Raji (cell line): ENCODE measurements around the gene EVX1.

ENCODE experiments used
- POLR2A ChIP-seq: IDR thresholded peaks from 2 replicates; pipeline ENCODE4 v1.6.1; 2011; ENCODE audit warnings: low read depth, low read length, control low read depth; ENCODE audit not compliant: insufficient read depth

EVX1 gene

GRCh38 chr7:27239387-27240014 is 3.1 kb upstream of the EVX1 start:
- no peak for TF ChIP-seq POLR2A

GRCh38 chr7:27240015-27240731 is 2.4 kb upstream of the EVX1 start:
- no peak for TF ChIP-seq POLR2A

- TF ChIP-seq POLR2A = no peak
Measured at GRCh38 chr7:27241189-27242056, 1.2 kb upstream of the EVX1 start.

- TF ChIP-seq POLR2A = no peak
Measured at GRCh38 chr7:27242154-27242553, 448 bp upstream of the EVX1 start.

DNA sequence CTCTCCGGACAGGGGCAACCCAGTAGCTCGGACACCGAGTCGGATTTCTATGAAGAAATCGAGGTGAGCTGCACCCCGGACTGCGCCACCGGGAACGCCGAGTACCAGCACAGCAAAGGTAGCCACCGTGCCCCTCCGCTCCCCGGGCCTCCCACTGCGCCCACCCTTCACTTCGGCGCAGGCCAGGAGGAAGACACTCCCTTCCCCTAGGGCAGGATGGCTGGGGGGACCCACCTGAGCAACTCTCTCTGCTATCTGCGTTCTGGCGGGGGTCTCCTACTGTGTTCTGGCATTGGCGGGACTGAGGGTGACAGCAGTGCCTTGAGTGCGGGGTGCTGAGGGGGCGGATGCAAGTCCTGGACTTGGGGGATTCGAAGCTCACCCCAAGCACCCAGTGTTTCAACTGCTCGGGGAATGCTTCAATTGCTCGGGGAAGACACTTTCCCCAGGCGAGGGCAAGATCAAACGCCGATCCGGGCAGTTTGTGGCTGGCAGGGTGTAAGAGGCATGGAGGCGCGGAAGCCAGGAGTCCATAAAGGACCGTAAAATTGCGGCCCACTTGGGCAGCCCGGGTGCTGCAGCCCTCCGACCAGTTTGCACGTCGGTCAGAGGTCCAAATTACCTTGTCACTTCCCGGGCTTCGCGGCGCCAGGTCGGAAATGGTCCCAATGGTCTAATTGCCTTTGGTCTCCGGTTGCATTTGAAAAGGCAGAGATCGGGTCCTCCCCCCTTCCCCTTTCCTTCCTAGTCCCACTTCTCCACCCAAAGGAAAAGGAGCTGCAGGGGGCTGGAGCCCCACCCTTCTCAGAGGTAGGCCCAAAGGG is 950 bp downstream of the EVX1 start:
- no peak for TF ChIP-seq POLR2A

- TF ChIP-seq POLR2A = no peak
Measured at GRCh38 chr7:27244488-27245123, 2.0 kb downstream of the EVX1 start.

- no peak for TF ChIP-seq POLR2A
Measured at GRCh38 chr7:27245124-27245797, 2.7 kb downstream of the EVX1 start.

DNA sequence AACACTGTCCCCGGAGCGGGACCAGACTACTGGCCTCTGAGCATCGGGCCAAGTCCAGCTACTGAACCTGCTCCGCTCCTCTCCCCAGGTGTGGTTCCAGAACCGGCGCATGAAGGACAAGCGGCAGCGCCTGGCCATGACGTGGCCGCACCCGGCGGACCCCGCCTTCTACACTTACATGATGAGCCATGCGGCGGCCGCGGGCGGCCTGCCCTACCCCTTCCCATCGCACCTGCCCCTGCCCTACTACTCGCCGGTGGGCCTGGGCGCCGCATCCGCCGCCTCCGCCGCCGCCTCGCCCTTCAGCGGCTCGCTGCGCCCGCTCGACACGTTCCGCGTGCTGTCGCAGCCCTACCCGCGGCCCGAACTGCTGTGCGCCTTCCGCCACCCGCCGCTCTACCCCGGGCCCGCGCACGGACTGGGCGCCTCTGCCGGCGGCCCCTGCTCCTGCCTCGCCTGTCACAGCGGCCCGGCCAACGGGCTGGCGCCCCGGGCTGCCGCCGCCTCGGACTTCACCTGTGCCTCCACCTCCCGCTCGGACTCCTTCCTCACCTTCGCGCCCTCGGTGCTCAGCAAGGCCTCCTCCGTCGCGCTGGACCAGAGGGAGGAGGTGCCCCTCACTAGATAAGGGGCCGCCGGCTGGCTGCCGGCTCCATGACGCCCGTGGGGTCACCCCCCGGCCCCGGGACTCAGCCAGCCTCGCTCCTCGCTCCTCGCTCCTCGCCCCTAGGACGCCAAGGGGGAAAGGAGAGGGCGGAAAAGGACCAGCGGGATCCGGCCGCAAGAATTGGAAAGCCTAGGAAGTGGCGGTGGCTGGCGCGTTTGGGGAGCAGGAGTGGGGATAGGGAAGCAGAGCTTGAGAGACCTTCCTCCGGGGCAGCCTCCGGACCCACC is 3.4 kb downstream of the EVX1 start:
- no peak for TF ChIP-seq POLR2A

DNA sequence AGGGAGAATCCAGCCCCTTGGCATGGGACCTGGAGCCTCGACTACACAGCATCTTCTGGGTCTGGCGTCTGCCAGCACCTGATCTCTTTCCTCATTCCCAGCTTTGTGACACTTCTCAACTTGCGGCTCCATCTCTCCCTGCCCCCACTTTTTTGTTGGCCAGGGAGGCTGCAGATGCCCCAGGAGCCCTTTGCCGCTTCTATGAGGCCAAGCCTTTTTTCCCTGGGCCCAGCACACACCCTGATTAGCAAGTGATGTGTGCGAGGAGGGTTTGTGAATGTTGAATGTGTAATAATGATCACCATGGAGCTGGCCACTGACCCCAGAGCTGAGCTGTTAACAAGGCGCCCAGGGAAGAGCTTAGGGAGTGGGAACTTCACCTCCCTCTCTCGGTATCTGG is 4.4 kb downstream of the EVX1 start:
- no peak for TF ChIP-seq POLR2A

- TF ChIP-seq POLR2A = no peak
Measured at GRCh38 chr7:27247452-27248426, 5.1 kb downstream of the EVX1 start.

DNA sequence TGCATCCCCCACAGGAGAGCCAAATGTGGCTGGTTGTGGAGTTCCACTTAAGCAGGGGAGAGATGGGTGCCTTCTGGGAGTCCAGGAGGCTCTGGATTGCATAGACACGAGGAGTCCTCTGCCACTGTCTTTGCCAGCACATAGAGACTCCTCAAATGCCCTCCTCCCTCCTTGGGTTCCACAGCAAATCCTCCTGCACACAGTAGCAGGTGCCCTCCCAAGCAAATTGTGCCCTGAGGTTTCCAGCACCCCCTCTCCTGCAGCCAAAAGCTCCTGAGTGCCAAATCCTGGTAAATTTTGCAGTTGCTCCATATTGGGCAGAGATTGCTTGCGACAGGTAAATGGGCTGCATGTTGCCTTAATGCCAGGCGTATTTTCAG is 5.8 kb downstream of the EVX1 start:
- TF ChIP-seq POLR2A = no peak
